ENCODE data around the gene PHAF1.

DNA sequence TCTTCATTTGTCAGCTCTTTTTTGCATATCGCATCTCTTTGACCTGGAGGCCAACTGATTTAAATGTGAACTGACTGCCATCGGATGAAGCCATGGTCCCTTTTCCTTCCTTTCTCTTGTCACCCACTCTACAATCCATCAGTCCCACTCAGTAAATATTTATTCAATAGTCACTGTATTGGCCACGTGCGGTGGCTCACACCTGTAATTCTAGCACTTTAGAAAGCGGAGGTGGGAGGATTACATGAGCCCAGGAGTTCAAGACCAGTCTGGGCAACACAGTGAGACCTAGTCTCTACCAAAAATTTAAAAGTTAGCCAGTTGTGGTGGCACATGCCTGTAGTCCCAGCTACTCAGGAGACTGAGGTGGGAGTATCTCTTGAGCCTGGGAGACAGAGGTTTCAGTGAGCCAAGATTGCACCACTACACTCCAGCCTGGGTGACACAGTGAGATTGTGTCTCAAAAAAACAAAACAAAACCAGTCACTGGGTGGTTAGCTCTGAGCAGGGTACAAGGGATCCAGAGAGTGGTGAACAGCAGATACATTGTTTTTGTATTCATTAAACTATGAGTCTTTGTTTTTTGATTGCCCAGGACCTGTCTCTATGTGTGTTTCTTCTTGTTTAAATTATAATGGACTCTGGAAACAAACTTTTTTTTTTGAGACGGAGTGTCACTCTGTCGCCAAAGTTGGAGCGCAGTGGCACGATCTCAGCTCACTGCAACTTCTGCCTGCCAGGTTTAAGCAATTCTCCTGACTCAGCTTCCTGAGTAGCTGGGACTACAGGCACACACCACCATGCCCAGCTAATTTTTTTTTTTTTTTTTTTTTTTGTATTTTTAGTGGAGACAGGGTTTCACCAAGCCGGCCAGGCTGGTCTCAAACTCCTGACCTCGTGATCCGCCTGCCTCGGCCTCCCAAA is 6.9 kb downstream of the PHAF1 start:
- TF ChIP-seq, protein P1, sequence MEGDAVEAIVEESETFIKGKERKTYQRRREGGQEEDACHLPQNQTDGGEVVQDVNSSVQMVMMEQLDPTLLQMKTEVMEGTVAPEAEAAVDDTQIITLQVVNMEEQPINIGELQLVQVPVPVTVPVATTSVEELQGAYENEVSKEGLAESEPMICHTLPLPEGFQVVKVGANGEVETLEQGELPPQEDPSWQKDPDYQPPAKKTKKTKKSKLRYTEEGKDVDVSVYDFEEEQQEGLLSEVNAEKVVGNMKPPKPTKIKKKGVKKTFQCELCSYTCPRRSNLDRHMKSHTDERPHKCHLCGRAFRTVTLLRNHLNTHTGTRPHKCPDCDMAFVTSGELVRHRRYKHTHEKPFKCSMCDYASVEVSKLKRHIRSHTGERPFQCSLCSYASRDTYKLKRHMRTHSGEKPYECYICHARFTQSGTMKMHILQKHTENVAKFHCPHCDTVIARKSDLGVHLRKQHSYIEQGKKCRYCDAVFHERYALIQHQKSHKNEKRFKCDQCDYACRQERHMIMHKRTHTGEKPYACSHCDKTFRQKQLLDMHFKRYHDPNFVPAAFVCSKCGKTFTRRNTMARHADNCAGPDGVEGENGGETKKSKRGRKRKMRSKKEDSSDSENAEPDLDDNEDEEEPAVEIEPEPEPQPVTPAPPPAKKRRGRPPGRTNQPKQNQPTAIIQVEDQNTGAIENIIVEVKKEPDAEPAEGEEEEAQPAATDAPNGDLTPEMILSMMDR (IDR thresholded peaks at IDR 0.05) = no peak
- TF ChIP-seq POLR2A (IDR thresholded peaks at IDR 0.05) = no peak

All from esophagus squamous epithelium (tissue), 4 donors.